ENCODE measurements around the gene MNS1. TPM values are rescaled to one million over a fixed set of nuclear protein-coding genes. Genes with fewer than 3 reads are reported as not detected.

The MNS1 gene
- total and polyA plus RNA-seq, 2 of the 13 experiments (the other 11 are each of a cell fraction or from before 2014, with no cell fraction given) = 0.22 to 1.7 TPM

- no peak for TF ChIP-seq ZNF276 (CRISPR knock-in tag; IDR thresholded peaks at IDR 0.05; ENCODE audit: low read depth)
- no peak for TF ChIP-seq MYNN (CRISPR knock-in tag; IDR thresholded peaks at IDR 0.05; ENCODE audit: low read depth)
- TF ChIP-seq NFYC (CRISPR knock-in tag; IDR thresholded peaks at IDR 0.05) = peak; percentile 94
- TF ChIP-seq ZC3H4 (CRISPR knock-in tag; IDR thresholded peaks at IDR 0.05; ENCODE audit: borderline replicate concordance) = no peak
- no peak for TF ChIP-seq TRIM22 (IDR thresholded peaks at IDR 0.05)
- peak; percentile 33; the same call in 1 of the 2 replicates for TF ChIP-seq MYC (CRISPR knock-in tag; IDR thresholded peaks at IDR 0.05; ENCODE audit: borderline replicate concordance)
- TF ChIP-seq PATZ1 (CRISPR knock-in tag; IDR thresholded peaks at IDR 0.05) = 0 out of 2 replicates have a peak, but pooled peaks have one; percentile 17
- TF ChIP-seq FOXO4 (CRISPR knock-in tag; conservative IDR thresholded peaks at IDR 0.05) = no peak
- TF ChIP-seq TERF1 (CRISPR knock-in tag; IDR thresholded peaks at IDR 0.05) = no peak
- no peak for TF ChIP-seq ZC3H13 (CRISPR knock-in tag; IDR thresholded peaks at IDR 0.05)
- TF ChIP-seq TAF15 (IDR thresholded peaks at IDR 0.05; ENCODE audit: low read depth, low read length, poor library complexity, severe bottlenecking) = no peak
- 0 out of 2 replicates have a peak, but pooled peaks have one; percentile 9 for TF ChIP-seq MNT (IDR thresholded peaks at IDR 0.05)
- no peak for TF ChIP-seq GZF1 (CRISPR knock-in tag; IDR thresholded peaks at IDR 0.05)
- peak; percentile 56; the same call in 1 of the 2 replicates for TF ChIP-seq ZNF547 (CRISPR knock-in tag; IDR thresholded peaks at IDR 0.05)
- no peak for TF ChIP-seq SKIL (CRISPR knock-in tag; IDR thresholded peaks at IDR 0.05; ENCODE audit: borderline replicate concordance)
- no peak for TF ChIP-seq ZNF75D (CRISPR knock-in tag; IDR thresholded peaks at IDR 0.05; ENCODE audit: borderline replicate concordance)
Measured at GRCh38 chr15:56464893-56465520, at the start of gene MNS1 (continued).
